GM12878 (cell line): ENCODE results near the gene PLA2G4E. TPM values are rescaled to one million over a fixed set of nuclear protein-coding genes. Genes with fewer than 3 reads are reported as not detected.

Experiments used
- ATAC-seq: fragments of 200-7000 bp; cut with Tn5 transposase; 3 replicates; pipeline ENCODE4 v1.9.1; 2020; ENCODE audit warnings: mild to moderate bottlenecking, moderate library complexity
- BruUV-seq: library from RNA; stranded (reverse); fragments of 400-500 nt; replicated peaks from 2 replicates; lab custom pipeline; 2021; lab: Mats Ljungman, UMichigan
- CTCF ChIA-PET: fragments of 300-600 bp; sonication (Branson Sonifier 250); formaldehyde crosslinking; extraction: SDS; loops from one replicate; lab custom pipeline; 2021; ENCODE audit warnings: inconsistent platforms; lab: Yijun Ruan, JAX
- POLR2A ChIA-PET: fragments of 350-600 bp; formaldehyde crosslinking; extraction: SDS; loops from one replicate; lab custom pipeline; 2021; ENCODE audit warnings: inconsistent platforms; lab: Charles Lee
- RAD21 ChIA-PET: fragments of 300-600 bp; sonication (Branson Sonifier 250); formaldehyde crosslinking; loops from one replicate; lab custom pipeline; 2023; ENCODE audit warnings: antibody characterized with exemption; ENCODE audit not compliant: unreplicated experiment; lab: Charles Lee
- SMC1A ChIA-PET: fragments of 300-600 bp; sonication (Branson Sonifier 250); formaldehyde crosslinking; loops from one replicate; lab custom pipeline; 2023; ENCODE audit not compliant: unreplicated experiment, uncharacterized antibody; lab: Charles Lee
- DNase-seq: peaks from one replicate; pipeline ENCODE4 v3.0.0-alpha.2; 2011; ENCODE audit warnings: low read depth, low spot score
- FAIRE-seq: peaks from 3 replicates; lab custom pipeline; 2011; peaks lifted over from hg19 to GRCh38; lab: Jason Lieb, UNC
- H2AFZ ChIP-seq: 2 replicates; pipeline ENCODE4 v1.6.0; 2011; ENCODE audit warnings: low read depth, low read length, control low read depth; ENCODE audit not compliant: control insufficient read depth
- H3K27ac ChIP-seq: 2 replicates; pipeline ENCODE4 v1.5.1; 2011; ENCODE audit warnings: control low read depth; ENCODE audit not compliant: control insufficient read depth, insufficient read depth
- H3K27me3 ChIP-seq, 2 experiments: replicated peaks in 1 of 2; 2 replicates each; pipeline versions ENCODE4 v1.6.0 to v1.6.1; 2011; ENCODE audit warnings: low read length in 1 of 2; ENCODE audit not compliant: control insufficient read depth in 2 of 2, insufficient read depth in 2 of 2
- H3K36me3 ChIP-seq, 2 experiments: 2 replicates each; pipeline ENCODE4 v1.5.1; 2011; ENCODE audit warnings: low read length in 1 of 2; ENCODE audit not compliant: control insufficient read depth in 2 of 2, insufficient read depth in 2 of 2
- H3K4me1 ChIP-seq: 2 replicates; pipeline ENCODE4 v1.6.1; 2011; ENCODE audit warnings: mild to moderate bottlenecking, low read length, moderate library complexity, mixed read lengths; ENCODE audit not compliant: control insufficient read depth, insufficient read depth
- H3K4me2 ChIP-seq: 2 replicates; pipeline ENCODE4 v1.6.0; 2011; ENCODE audit warnings: control low read depth; ENCODE audit not compliant: control insufficient read depth, insufficient read depth
- H3K4me3 ChIP-seq: fragments of 200-600 bp; sonication (generic); 2 replicates; pipeline ENCODE4 v1.5.1; 2016
- H3K79me2 ChIP-seq: 2 replicates; pipeline ENCODE4 v1.6.0; 2011; ENCODE audit warnings: low read length; ENCODE audit not compliant: control insufficient read depth, insufficient read depth
- H3K9ac ChIP-seq: 2 replicates; pipeline ENCODE4 v1.8.0; 2011; ENCODE audit warnings: low read length, control low read depth, mixed read lengths; ENCODE audit not compliant: control insufficient read depth, insufficient read depth
- H3K9me3 ChIP-seq: replicated peaks from 3 replicates; pipeline ENCODE4 v1.5.1; 2011; ENCODE audit warnings: mild to moderate bottlenecking, low read length; ENCODE audit not compliant: control insufficient read depth, insufficient read depth
- H4K20me1 ChIP-seq: 2 replicates; pipeline ENCODE4 v1.6.0; 2011; ENCODE audit not compliant: control insufficient read depth, insufficient read depth
- ATF7 ChIP-seq: fragments of 450-650 bp; IDR thresholded peaks from 2 replicates; pipeline ENCODE4 v1.6.1; 2016; ENCODE audit warnings: low read depth, mild to moderate bottlenecking
- CREM ChIP-seq: IDR thresholded peaks from 2 replicates; pipeline ENCODE4 v1.6.1; 2014; ENCODE audit warnings: antibody characterized with exemption, low read depth
- E2F4 ChIP-seq: IDR thresholded peaks from 2 replicates; pipeline ENCODE4 v1.6.1; 2012; ENCODE audit warnings: low read depth, low read length, improper control_type of control experiment
- ESRRA ChIP-seq: IDR thresholded peaks from 2 replicates; pipeline ENCODE4 v1.6.1; 2012; ENCODE audit warnings: mild to moderate bottlenecking, low read length, improper control_type of control experiment
- KAT2A ChIP-seq: conservative IDR thresholded peaks from 2 replicates; pipeline ENCODE4 v1.6.1; 2011; ENCODE audit warnings: low read depth, low read length; ENCODE audit not compliant: control insufficient read depth
- WGBS: methylation state at CpG from one replicate; pipeline ENCODE4 v1.1.6; 2016; ENCODE audit warnings: low lambda C conversion rate; ENCODE audit not compliant: insufficient replicate concordance, insufficient coverage; ENCODE audit errors: missing lambda C conversion rate; 5-methylcytosine and 5-hydroxymethylcytosine counted together
- in situ Hi-C: fragments of 300-500 bp; cut with MboI; formaldehyde crosslinking; loops from 9 replicates; pipeline ENCODE4 v1.14.3; 2018; ENCODE audit warnings: mixed read lengths
- intact Hi-C: fragments of 100-400 bp; cut with micrococcal nuclease; formaldehyde crosslinking; loops from one replicate; pipeline ENCODE4 v1.14.2; 2022; ENCODE audit not compliant: unreplicated experiment
- polyA plus RNA-seq, 11 experiments: library from polyadenylated mRNA; depleted of rRNA in 4 of 11; unstranded in 6 of 11; stranded (reverse) in 5 of 11; fragments of >200 nt; fragmentation: Nextera tagmentation in 4 of 11; fragmentation: Illumina TruSeq in 1 of 11; extraction: Ambion mirVana in 4 of 11; extraction: Trizol in 1 of 11; gene quantifications; 1 replicate in 1 of 11; 2 replicates in 10 of 11; pipeline versions ENCODE4 v1.2.1 to v1.2.3, GENCODE V29; 2011 to 2016; ENCODE audit warnings: inconsistent platforms in 2 of 11, missing spikeins in 2 of 11, low read depth in 1 of 11
- total RNA-seq, 4 experiments: library from RNA; depleted of rRNA in 3 of 4; stranded (reverse); fragments of >200 nt in 3 of 4; fragmentation: Illumina TruSeq in 1 of 4; extraction: Trizol in 1 of 4; gene quantifications; 2 replicates each; pipeline versions ENCODE4 v1.2.1 to v1.2.3, GENCODE V29; 2013 to 2021

PLA2G4E gene
- total and polyA plus RNA-seq, 10 of the 15 experiments (the other 5 are each of a cell fraction or from before 2014, with no cell fraction given), result 0.05 to 0.32 (median 0.06) TPM; not detected in 5

GRCh38 chr15:42009022-42009421, 11.8 kb downstream of the PLA2G4E start:
- POLR2A ChIA-PET, result interaction anchor here (0.6 kb wide), 1 partner anchor 457 kb away, joined by 3 read pairs; no protein-coding TSS in a partner anchor
- no peaks in the 10 kb centered on the region for H3K27me3 ChIP-seq
- TF ChIP-seq KAT2A (no peak), ATF7 (peak; percentile 29; the same call in 1 of the 2 replicates)
- TF ChIP-seq, all 136 proteins: peak for 1
- Histone ChIP-seq H2AFZ (no peak overlapping the region), H3K9ac (no peak overlapping the region), H3K27ac (no peak overlapping the region), H4K20me1 (no peaks in the 10 kb centered on the region), H3K36me3 (no peaks in the 10 kb centered on the region), H3K9me3 (no peaks in the 10 kb centered on the region), H3K4me3 (no peak overlapping the region), H3K4me1 (peaks cover 9% of the 10 kb centered on the region), H3K79me2 (no peaks in the 10 kb centered on the region), H3K4me2 (no peak overlapping the region)
- BruUV-seq, result no TSS peak
- DNase-seq (no peak), ATAC-seq (no peak), FAIRE-seq (no peak)
- ChIA-PET SMC1A (interaction anchor here (1.3 kb wide), 1 partner anchor 19 kb away, joined by 4 read pairs; no protein-coding TSS in a partner anchor), RAD21 (no interaction called here), CTCF (interaction anchor here (0.8 to 1.1 kb wide), 2 partner anchors 19 kb away, joined by 3 to 4 read pairs; no protein-coding TSS in a partner anchor)
- in situ Hi-C loops (no loop called here), intact Hi-C loops (no loop called here)

GRCh38 chr15:42007386-42007785, 13.5 kb downstream of the PLA2G4E start:
- H2AFZ ChIP-seq, result no peak overlapping the region
- ATAC-seq, result no peak
- H3K4me1 ChIP-seq, result peaks cover 9% of the 10 kb centered on the region
- no peak for FAIRE-seq
- intact Hi-C loops, result no loop called here
- ChIA-PET CTCF (interaction anchor here (0.9 kb wide), 1 partner anchor 50 kb away, joined by 3 read pairs; no protein-coding TSS in a partner anchor), RAD21 (no interaction called here), POLR2A (no interaction called here), SMC1A (interaction anchor here (0.7 kb wide), 1 partner anchor 18 kb away, joined by 3 read pairs; no protein-coding TSS in a partner anchor)
- no peaks in the 10 kb centered on the region for H3K36me3 ChIP-seq
- in situ Hi-C loops, result no loop called here
- H3K4me2 ChIP-seq, result no peak overlapping the region
- no peak for DNase-seq
- TF ChIP-seq ESRRA, result no peak
- TF ChIP-seq E2F4, result no peak
- no peak for TF ChIP-seq CREM
- no peak overlapping the region for H3K27ac ChIP-seq
- 36% methylated on average over 1 of the region's 1 CpG for WGBS
- no peaks in the 10 kb centered on the region for H3K27me3 ChIP-seq
- H3K4me3 ChIP-seq, result no peak overlapping the region
- H3K9ac ChIP-seq, result no peak overlapping the region
- H4K20me1 ChIP-seq, result no peaks in the 10 kb centered on the region
- BruUV-seq, result no TSS peak
- H3K9me3 ChIP-seq, result no peaks in the 10 kb centered on the region
- H3K79me2 ChIP-seq, result no peaks in the 10 kb centered on the region
